LNCaP clone FGC (cell line): Measurements from ENCODE around the gene NTNG2.

Source experiments
- DNase-seq: peaks from one replicate; pipeline ENCODE4 v3.0.0-alpha.2; 2011; ENCODE audit warnings: low read depth
- H3K4me3 ChIP-seq: 2 replicates; pipeline ENCODE4 v1.5.1; 2011; ENCODE audit warnings: mild to moderate bottlenecking, low read depth, low read length, control low read depth
- TF ChIP-seq, protein P1 (sequence below): IDR thresholded peaks from 2 replicates; pipeline ENCODE4 v1.5.1; 2012; ENCODE audit warnings: mild to moderate bottlenecking; ENCODE audit not compliant: control insufficient read depth, insufficient read depth; ENCODE audit errors: extremely low read depth

NTNG2 gene

DNA sequence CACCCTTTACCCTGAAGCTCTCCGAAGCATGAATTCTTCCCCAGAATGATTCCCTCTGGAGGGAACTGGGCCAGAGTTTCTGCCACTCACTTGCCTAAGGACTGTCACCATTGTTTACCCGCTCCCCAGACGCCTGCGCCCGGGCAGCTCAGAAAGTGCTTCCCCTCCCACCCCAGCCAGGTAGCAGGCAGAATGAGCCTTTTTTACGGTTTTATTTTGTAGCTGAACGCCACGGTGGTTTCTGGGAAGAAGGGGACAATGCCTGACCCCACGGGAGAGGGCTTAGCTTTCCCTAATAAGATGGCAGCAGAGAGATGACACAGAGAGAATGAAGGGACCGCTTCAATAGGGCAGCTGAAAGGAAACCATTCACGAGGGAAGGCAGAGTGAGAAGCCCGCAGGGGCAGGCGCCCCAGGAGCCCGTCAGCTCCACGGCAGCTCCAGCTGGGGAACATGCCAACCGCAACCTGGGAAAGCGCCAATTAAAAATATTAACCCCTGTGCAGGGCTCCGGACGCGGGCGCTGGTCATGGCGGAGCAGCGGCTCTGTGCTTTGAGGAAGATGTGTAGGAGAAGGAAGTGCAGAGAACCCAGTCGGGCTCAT lies 20.4 kb upstream of the NTNG2 start:
- TF ChIP-seq, protein P1, sequence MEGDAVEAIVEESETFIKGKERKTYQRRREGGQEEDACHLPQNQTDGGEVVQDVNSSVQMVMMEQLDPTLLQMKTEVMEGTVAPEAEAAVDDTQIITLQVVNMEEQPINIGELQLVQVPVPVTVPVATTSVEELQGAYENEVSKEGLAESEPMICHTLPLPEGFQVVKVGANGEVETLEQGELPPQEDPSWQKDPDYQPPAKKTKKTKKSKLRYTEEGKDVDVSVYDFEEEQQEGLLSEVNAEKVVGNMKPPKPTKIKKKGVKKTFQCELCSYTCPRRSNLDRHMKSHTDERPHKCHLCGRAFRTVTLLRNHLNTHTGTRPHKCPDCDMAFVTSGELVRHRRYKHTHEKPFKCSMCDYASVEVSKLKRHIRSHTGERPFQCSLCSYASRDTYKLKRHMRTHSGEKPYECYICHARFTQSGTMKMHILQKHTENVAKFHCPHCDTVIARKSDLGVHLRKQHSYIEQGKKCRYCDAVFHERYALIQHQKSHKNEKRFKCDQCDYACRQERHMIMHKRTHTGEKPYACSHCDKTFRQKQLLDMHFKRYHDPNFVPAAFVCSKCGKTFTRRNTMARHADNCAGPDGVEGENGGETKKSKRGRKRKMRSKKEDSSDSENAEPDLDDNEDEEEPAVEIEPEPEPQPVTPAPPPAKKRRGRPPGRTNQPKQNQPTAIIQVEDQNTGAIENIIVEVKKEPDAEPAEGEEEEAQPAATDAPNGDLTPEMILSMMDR: no peak
- DNase-seq: no peak
- H3K4me3 ChIP-seq: no peak overlapping the region

DNA sequence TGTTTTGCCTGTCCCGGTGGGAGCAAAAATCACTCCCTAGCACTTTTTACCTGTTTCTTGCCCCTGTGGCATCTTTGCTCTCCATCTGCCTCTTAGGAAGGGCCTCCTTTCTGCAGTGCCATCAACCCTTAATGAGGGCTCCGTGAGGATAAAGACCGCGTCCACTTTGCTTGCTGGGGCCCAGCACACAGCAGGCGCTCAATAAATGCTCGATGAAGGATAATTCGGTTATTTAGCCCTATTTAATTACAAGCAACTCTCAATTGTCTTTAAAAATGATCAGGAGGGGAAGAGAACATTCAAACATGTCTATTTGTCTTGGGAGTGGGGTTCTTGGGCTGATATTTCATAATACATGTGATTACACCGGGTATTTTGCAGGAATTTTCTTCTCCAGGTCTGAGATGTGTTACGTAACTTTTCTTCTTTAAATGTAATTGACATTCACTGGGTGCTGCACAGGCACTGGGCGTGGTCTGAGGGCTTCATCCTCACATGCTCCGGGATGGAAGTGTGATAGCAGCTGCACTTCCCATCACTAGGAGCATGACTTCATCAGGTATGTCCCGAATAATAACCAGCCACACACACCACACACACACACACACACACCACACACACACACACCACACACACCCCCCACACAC lies 19.8 kb upstream of the NTNG2 start:
- no peak for DNase-seq
- TF ChIP-seq, protein P1: no peak
- H3K4me3 ChIP-seq: no peak overlapping the region

DNA sequence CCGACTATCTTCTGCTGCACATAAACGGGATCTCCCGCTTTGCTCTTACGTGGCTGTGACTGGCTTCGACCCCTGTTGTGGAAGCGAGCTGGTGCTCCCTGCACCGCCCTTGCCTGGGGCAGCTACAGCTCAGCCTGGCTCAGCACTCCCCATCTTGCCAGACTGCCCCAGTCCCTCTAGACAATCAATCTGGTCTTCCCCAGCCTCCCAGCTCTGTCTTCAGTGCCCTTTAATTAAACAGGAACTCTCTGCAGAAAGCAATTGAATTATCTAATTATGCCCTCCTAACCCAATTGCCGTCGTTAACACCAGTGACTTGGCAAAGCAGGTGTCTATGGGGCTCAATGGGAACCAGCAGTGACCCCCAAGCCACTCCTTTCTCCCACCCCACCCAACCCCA lies 18.9 kb upstream of the NTNG2 start:
- no peak for DNase-seq
- TF ChIP-seq, protein P1: no peak
- H3K4me3 ChIP-seq: no peak overlapping the region

DNA sequence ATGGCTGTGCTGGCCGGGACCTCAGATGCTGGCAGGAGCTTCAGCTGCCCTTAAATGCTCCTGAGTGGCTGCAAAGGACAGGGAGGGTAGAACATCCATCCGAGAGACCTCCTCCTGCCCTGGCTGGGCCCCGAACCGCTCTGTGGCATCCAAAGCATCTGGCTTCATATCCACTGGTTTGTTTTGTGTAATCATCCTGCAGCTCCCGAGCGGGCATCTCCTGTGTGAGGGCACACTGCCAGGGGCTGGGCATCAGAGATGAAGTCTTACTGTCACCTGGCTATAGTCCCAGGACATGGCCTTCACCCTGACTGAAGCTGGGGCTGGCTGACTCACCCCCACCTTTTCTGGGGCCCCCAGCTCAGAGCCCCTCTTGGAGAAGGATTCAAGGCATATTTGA lies 18.5 kb upstream of the NTNG2 start:
- no peak for DNase-seq
- TF ChIP-seq, protein P1: no peak
- H3K4me3 ChIP-seq: no peak overlapping the region

DNA sequence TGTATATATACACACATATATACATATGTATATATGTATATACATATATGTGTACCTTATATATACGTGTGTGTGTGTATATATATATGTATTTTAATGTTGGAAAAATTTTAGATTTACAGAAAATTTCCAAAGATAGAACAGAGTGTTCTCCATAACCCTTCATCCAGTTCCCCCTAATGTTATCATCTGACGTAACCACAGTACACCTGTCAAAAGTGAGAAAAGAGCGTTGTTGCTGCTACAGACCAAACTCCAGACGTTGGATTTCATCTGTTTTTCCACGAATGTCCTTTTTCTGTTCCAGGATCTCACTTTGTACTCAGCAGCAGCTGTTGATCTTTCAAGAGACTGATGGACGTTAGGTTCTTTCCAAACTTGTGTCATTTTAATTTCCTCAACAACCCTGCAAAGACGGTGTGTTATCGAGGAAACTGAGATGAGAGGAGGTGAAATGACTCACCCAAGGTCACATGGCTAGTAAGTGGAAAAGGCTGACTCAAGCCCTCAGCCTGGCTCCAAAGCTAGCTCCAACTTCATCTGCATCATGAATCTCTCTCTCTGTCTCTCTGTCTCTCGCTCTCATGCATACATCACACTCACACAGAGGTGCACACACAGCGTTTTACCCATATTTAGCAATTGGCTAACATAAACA lies 17.0 kb upstream of the NTNG2 start:
- no peak for DNase-seq

DNA sequence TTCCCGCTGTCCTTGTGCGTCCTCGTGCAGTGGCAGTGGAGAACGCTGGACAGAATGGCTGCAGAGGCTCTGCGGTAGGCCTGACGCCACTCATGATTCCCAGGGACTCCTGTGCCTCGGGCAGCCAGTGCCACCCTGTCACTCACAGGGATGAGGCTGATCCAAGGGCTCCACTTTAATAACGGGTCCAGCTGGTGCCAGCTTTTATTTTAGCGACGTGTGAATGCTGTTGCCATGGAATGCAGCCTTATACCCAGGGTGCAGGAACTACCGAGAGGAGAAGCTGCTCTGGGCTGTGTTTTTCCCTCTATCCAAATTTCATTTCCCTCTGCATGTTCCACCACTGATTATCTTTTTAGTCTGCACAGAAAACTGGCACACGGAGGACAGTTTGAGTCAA lies 15.8 kb upstream of the NTNG2 start:
- no peak for DNase-seq
- TF ChIP-seq, protein P1: no peak
- H3K4me3 ChIP-seq: no peak overlapping the region

More for the DNA sequence above, 17.0 kb upstream of the NTNG2 start:
- TF ChIP-seq, protein P1: no peak
- no peak overlapping the region for H3K4me3 ChIP-seq
